Lower lobe of right lung (tissue), 2 donors: ENCODE results near the gene EIF5A. TPM values are rescaled to one million over a fixed set of nuclear protein-coding genes. Genes with fewer than 3 reads are reported as not detected.

Source experiments
- ATAC-seq, 2 donors: fragments of 200-7000 bp; cut with Tn5 transposase; one replicate each; pipeline ENCODE4 v1.9.1; 2020 to 2022; ENCODE audit warnings: mild to moderate bottlenecking in 2 of 2, moderate library complexity in 2 of 2
- DNase-seq: peaks from one replicate; pipeline ENCODE4 v3.0.0-alpha.2; 2020
- H3K27ac ChIP-seq: fragments of 200-600 bp; one replicate; pipeline ENCODE4 v1.8.0; 2022
- H3K27me3 ChIP-seq: fragments of 200-600 bp; one replicate; pipeline ENCODE4 v1.8.0; 2022; ENCODE audit warnings: low read depth
- H3K36me3 ChIP-seq: fragments of 200-600 bp; one replicate; pipeline ENCODE4 v1.8.0; 2022; ENCODE audit warnings: mild to moderate bottlenecking
- H3K4me1 ChIP-seq: fragments of 200-600 bp; one replicate; pipeline ENCODE4 v1.8.0; 2022
- H3K4me3 ChIP-seq: fragments of 200-600 bp; one replicate; pipeline ENCODE4 v1.8.0; 2022; ENCODE audit warnings: mild to moderate bottlenecking
- H3K9me3 ChIP-seq: fragments of 200-600 bp; one replicate; pipeline ENCODE4 v1.8.0; 2022
- intact Hi-C: fragments of 100-400 bp; cut with DNase I; formaldehyde crosslinking; loops from one replicate; pipeline ENCODE4 v1.11.0; 2022
- total RNA-seq: library from RNA; stranded (reverse); fragmentation: NEBNext Ultra II Directional; extraction: Animal tissue kit (Norgen Biotek cat#: 25700); gene quantifications from one replicate; pipeline ENCODE4 v1.2.1, GENCODE V29; 2021
- TF ChIP-seq, protein P1 (sequence below): fragments of 200-600 bp; IDR thresholded peaks from one replicate; pipeline ENCODE4 v1.8.0; 2022; ENCODE audit warnings: antibody characterized with exemption, mild to moderate bottlenecking
- donor health status: DM: no; HTN: yes; CAD: no; lungs with severe emphysema.

The EIF5A gene
- total RNA-seq, 1 donor from 2014 or later, result 216 TPM

DNA sequence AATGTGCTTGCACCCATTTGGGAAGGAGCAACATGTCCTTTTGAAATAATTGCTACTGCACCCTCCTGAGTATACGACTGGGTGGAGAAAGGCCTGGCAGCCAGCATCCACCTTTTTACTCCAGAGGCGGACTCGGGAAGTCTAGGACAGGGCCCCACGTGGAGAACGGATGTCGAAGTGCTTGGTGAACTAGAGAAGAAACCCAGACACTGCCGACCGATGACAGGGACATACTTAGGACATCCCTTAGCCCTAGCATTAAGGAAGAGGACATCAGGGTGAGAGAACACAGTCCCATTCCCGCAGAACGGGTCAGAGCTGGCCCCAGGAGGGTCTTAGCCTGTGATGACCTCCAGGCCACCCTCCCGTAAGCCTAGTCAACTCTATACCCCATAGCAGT is 16.7 kb upstream of the EIF5A start:
- ATAC-seq (no peak), DNase-seq (no peak)
- H3K9me3 ChIP-seq, result no peaks in the 10 kb centered on the region
- no peak overlapping the region for H3K4me3 ChIP-seq
- TF ChIP-seq, protein P1, sequence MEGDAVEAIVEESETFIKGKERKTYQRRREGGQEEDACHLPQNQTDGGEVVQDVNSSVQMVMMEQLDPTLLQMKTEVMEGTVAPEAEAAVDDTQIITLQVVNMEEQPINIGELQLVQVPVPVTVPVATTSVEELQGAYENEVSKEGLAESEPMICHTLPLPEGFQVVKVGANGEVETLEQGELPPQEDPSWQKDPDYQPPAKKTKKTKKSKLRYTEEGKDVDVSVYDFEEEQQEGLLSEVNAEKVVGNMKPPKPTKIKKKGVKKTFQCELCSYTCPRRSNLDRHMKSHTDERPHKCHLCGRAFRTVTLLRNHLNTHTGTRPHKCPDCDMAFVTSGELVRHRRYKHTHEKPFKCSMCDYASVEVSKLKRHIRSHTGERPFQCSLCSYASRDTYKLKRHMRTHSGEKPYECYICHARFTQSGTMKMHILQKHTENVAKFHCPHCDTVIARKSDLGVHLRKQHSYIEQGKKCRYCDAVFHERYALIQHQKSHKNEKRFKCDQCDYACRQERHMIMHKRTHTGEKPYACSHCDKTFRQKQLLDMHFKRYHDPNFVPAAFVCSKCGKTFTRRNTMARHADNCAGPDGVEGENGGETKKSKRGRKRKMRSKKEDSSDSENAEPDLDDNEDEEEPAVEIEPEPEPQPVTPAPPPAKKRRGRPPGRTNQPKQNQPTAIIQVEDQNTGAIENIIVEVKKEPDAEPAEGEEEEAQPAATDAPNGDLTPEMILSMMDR, result no peak
- no peaks in the 10 kb centered on the region for H3K36me3 ChIP-seq
- no peak overlapping the region for H3K27ac ChIP-seq
- H3K27me3 ChIP-seq, result peaks cover 50% of the 10 kb centered on the region
- H3K4me1 ChIP-seq, result peaks cover 15% of the 10 kb centered on the region
- intact Hi-C loops, result no loop called here

DNA sequence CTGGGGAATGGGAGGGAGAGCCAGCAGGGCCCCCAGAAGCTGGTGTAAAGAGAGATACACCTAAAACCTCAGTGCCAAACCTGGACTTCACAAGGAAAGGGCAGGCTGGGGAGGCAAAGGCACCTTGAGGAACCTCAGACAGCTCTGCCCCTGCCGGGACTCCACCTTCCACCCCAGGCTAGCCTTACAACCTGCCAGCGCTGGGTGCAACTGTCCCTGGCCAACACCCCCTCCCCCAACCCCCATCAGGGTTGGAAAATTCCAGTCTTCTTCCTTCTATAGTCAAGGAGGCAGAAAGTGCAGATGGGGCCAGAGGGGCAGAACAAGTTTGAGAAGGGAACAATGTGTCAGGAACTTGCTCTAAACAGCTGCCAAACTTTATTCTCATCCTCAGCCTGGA is 15.2 kb upstream of the EIF5A start:
- H3K36me3 ChIP-seq, result no peaks in the 10 kb centered on the region
- peaks cover 29% of the 10 kb centered on the region for H3K4me1 ChIP-seq
- H3K9me3 ChIP-seq, result no peaks in the 10 kb centered on the region
- ATAC-seq (no peak), DNase-seq (no peak)
- no peak overlapping the region for H3K4me3 ChIP-seq
- intact Hi-C loops, result no loop called here
- TF ChIP-seq, protein P1, result no peak
- H3K27ac ChIP-seq, result no peak overlapping the region
- peaks cover 56% of the 10 kb centered on the region for H3K27me3 ChIP-seq

GRCh38 chr17:7292729-7293128 is 14.7 kb upstream of the EIF5A start:
- ATAC-seq (no peak), DNase-seq (no peak)
- intact Hi-C loops, result no loop called here
- Histone ChIP-seq H3K27me3 (peaks cover 52% of the 10 kb centered on the region), H3K4me3 (no peak overlapping the region), H3K36me3 (no peaks in the 10 kb centered on the region), H3K27ac (no peak overlapping the region), H3K4me1 (peaks cover 29% of the 10 kb centered on the region), H3K9me3 (no peaks in the 10 kb centered on the region)
- TF ChIP-seq, protein P1, result no peak

DNA sequence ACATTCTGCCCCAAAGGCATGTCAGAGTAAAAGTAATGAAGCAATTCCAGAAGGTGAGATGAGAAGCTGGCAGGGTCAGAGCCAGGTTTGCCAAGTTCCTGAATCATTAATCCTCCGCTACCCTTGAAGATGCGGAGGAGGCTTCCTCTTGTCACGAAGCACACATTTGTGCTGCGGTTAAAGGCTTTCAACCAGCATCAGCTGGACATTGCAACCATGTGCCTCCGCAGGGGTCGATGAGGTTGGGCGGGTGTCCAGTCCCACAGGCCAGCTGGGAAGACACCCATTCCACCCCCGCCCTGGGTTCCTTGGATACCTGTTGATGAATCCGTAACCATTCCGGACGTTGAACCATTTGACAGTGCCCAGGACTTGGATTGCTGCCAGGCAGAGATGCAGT is 14.3 kb upstream of the EIF5A start:
- Histone ChIP-seq H3K9me3 (no peaks in the 10 kb centered on the region), H3K4me3 (no peak overlapping the region), H3K27me3 (peaks cover 52% of the 10 kb centered on the region), H3K36me3 (no peaks in the 10 kb centered on the region), H3K4me1 (peaks cover 29% of the 10 kb centered on the region), H3K27ac (no peak overlapping the region)
- DNase-seq, result peak; percentile 38
- intact Hi-C loops, result no loop called here
- ATAC-seq, result no peak
- TF ChIP-seq, protein P1, result no peak

GRCh38 chr17:7293816-7294613 is 13.4 kb upstream of the EIF5A start:
- H3K4me3 ChIP-seq, result peak overlapping the region; percentile 47

More at GRCh38 chr17:7293816-7294613, 13.4 kb upstream of the EIF5A start:
- ATAC-seq (no peak), DNase-seq (peak; percentile 67)
- Histone ChIP-seq H3K36me3 (no peaks in the 10 kb centered on the region), H3K27ac (no peak overlapping the region), H3K27me3 (peaks cover 49% of the 10 kb centered on the region), H3K4me1 (peaks cover 29% of the 10 kb centered on the region), H3K9me3 (no peaks in the 10 kb centered on the region)
- TF ChIP-seq, protein P1, result no peak
- intact Hi-C loops, result no loop called here
